A172 (cell line): ENCODE results near the gene MYH2. TPM values are rescaled to one million over a fixed set of nuclear protein-coding genes. Genes with fewer than 3 reads are reported as not detected.

Experiments used
- DNase-seq: peaks from one replicate; pipeline ENCODE4 v3.0.0-alpha.2; 2015; ENCODE audit warnings: low spot score
- total RNA-seq: library from RNA; depleted of rRNA; stranded (reverse); fragments of >200 nt; shearing (Covaris generic); gene quantifications from 2 replicates; pipeline ENCODE4 v1.2.3, GENCODE V29; 2014; rRNA removed

The MYH2 gene
- total RNA-seq, 1 experiment from 2014 or later = 0.17 TPM

GRCh38 chr17:10516065-10516464, 33.4 kb downstream of the MYH2 start:
- DNase-seq = no peak

- DNase-seq = peak; percentile 9
These were observed 36.0 kb downstream of the MYH2 start for GRCh38 chr17:10513299-10514067.

DNA sequence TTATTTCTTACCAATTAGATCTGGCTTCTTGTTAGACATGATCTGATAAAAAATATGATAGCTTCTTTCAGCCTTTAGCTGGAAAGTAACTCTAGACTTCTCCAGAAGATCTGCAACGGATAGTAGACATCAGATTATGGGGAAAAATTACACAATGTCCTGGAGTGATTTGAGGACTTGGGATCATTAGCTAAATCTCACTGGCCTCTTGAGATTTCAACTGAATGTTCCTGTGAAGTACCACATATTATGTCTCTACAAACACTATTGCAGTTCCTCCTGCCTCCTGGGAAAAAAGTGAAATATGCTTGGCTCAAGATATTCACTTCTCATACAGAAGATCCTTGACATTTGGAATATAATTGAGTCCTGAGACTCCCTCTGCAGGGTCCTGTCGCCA, 36.6 kb downstream of the MYH2 start:
- no peak for DNase-seq

GRCh38 chr17:10499950-10500349, 49.5 kb downstream of the MYH2 start:
- no peak for DNase-seq

GRCh38 chr17:10492004-10492403, 57.5 kb downstream of the MYH2 start:
- DNase-seq = no peak

- no peak for DNase-seq
These were observed 67.2 kb downstream of the MYH2 start for GRCh38 chr17:10482252-10482651.

DNA sequence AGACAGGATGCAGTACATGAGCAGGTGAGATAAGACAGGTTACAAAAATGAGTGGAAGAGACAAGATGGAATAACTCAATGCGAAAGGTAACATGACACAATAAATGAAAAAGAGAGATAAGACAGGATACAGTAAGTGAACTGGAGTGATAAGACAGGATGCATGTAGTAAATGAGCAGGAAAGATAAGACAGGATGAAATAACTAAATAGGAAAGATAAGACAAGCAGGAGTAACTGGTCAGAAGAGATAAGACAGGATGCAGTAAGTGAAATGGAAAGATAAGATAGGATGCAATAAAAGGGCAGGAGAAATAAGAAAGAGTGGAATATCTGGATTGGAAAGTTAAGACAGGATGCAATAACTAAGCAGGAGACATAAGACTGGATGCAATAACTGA, 71.8 kb downstream of the MYH2 start:
- DNase-seq = no peak

GRCh38 chr17:10474536-10474935, 74.9 kb downstream of the MYH2 start:
- DNase-seq = no peak

- DNase-seq = no peak
These were observed 77.6 kb downstream of the MYH2 start for GRCh38 chr17:10471858-10472257.

Other genes with a start within 250 kb of the MYH2 start
- gene MYH13, start 176.7 kb downstream of the MYH2 start, total RNA-seq = not detected in 2 replicates
- gene MYH8, start 127.7 kb downstream of the MYH2 start, total RNA-seq = not detected in 2 replicates
- gene MYH4, start 80.1 kb downstream of the MYH2 start, total RNA-seq = not detected in 2 replicates
- not detected in 2 replicates for gene MYH1, start 31.1 kb downstream of the MYH2 start, total RNA-seq
- 3.9 and 5.6 TPM in 2 replicates for gene MYH3, start 107.7 kb upstream of the MYH2 start, total RNA-seq
- gene SCO1, start 147.9 kb upstream of the MYH2 start, total RNA-seq = 51.6 and 58.9 TPM in 2 replicates
- gene ADPRM, start 147.9 kb upstream of the MYH2 start, total RNA-seq = 8.4 and 11.1 TPM in 2 replicates
- gene TMEM220, start 180.4 kb upstream of the MYH2 start, total RNA-seq = 0.12 and 0.26 TPM in 2 replicates